SH-SY5Y (cell line): ENCODE measurements around the gene BBS9.

Experiments
- GATA2 ChIP-seq: IDR thresholded peaks from 2 replicates; pipeline ENCODE4 v1.6.1; 2011; ENCODE audit warnings: mild to moderate bottlenecking, low read depth, low read length
- GATA3 ChIP-seq: IDR thresholded peaks from 2 replicates; pipeline ENCODE4 v1.6.1; 2011; ENCODE audit warnings: low read depth, mild to moderate bottlenecking, low read length, moderate library complexity

DNA sequence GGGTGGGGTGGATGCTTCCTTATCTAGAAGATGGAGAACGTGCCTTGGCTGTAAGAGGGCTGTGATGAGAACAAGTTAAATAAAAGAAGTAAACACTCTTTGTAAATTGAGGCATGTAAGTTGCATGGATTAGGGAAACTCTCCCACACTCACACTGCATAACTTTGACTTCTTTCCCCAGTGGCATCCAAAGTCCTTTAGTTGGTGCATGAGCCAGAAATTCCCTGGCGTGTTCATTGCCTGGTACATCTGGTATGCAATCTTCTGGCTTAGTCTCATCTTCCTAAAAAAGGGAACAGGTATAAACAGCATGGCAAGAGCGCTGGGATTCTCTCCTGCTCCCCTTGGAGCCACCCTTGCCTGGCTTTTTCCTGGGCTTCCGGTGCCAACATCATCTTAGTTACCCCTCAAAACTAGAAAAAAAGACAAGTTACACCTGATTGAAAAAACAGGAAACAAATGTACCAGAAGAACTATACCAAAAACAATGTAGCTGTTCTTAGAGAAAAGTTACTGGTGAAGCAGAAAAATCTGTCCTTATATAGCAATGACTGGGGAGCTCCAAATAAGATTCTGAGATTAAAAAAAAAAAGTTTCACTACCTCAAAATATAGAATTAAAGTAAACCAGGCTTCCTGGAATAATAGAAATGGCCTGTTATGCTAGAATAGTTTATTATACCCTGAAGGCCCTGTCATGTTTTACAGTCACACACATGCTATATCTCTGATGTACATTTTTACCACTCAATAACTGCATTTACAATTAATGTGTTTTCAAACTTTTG lies 30.0 kb upstream of the BBS9 start:
- TF ChIP-seq GATA3 (no peak), GATA2 (no peak)
